SU-DHL-6 (cell line): ENCODE data around the gene RPGRIP1L.

Experiments used
- H2AFZ ChIP-seq: fragments of 200-600 bp; sonication (generic); 2 replicates; pipeline ENCODE4 v1.6.1; 2014; ENCODE audit warnings: low read depth, mild to moderate bottlenecking, moderate library complexity, mixed read lengths, antibody characterized with exemption, low read length; ENCODE audit not compliant: severe bottlenecking
- H3F3A ChIP-seq: fragments of 200-600 bp; shearing (Covaris generic); 2 replicates; pipeline ENCODE4 v1.6.0; 2016; ENCODE audit warnings: antibody characterized with exemption, mild to moderate bottlenecking; ENCODE audit not compliant: insufficient read depth
- H3K27ac ChIP-seq: fragments of 200-600 bp; sonication (generic); 2 replicates; pipeline ENCODE4 v1.5.1; 2016; ENCODE audit warnings: low read depth, mild to moderate bottlenecking, low read length, moderate library complexity, mixed read lengths
- H3K27me3 ChIP-seq: fragments of 200-600 bp; sonication (generic), shearing (Covaris generic); 2 replicates; pipeline ENCODE4 v1.6.0; 2014; ENCODE audit warnings: mild to moderate bottlenecking, low read length
- H3K36me3 ChIP-seq: fragments of 200-600 bp; sonication (generic); 2 replicates; pipeline ENCODE4 v1.6.1; 2014; ENCODE audit warnings: mild to moderate bottlenecking, low read length, mixed read lengths
- H3K4me2 ChIP-seq: fragments of 300-600, 200-600 bp; shearing (Covaris generic), sonication (generic); 2 replicates; pipeline ENCODE4 v1.6.0; 2014; ENCODE audit warnings: low read length, low read depth, mild to moderate bottlenecking; ENCODE audit not compliant: poor library complexity, severe bottlenecking
- H3K4me3 ChIP-seq: fragments of 200-600 bp; sonication (generic); 2 replicates; pipeline ENCODE4 v1.5.1; 2014; ENCODE audit warnings: antibody characterized with exemption, low read length, mild to moderate bottlenecking, mixed read lengths; ENCODE audit not compliant: insufficient read depth, poor library complexity, severe bottlenecking
- H3K79me2 ChIP-seq: fragments of 200-600 bp; sonication (generic); 2 replicates; pipeline ENCODE4 v1.6.1; 2014; ENCODE audit warnings: mild to moderate bottlenecking, low read length, moderate library complexity; ENCODE audit not compliant: insufficient read depth
- H3K9ac ChIP-seq: fragments of 200-600 bp; sonication (generic); 2 replicates; pipeline ENCODE4 v1.7.0; 2014; ENCODE audit warnings: mild to moderate bottlenecking, low read length
- H3K9me2 ChIP-seq: fragments of 200-600 bp; sonication (generic); replicated peaks from 2 replicates; pipeline ENCODE4 v1.6.1; 2014; ENCODE audit warnings: low read length; ENCODE audit not compliant: insufficient read depth
- H3K9me3 ChIP-seq: fragments of 200-600 bp; sonication (generic); 2 replicates; pipeline ENCODE4 v1.6.1; 2014; ENCODE audit warnings: low read length, mixed read lengths; ENCODE audit not compliant: insufficient read depth
- H4K20me1 ChIP-seq: fragments of 200-600 bp; sonication (generic); 2 replicates; pipeline ENCODE4 v1.6.1; 2014; ENCODE audit warnings: low read depth, mild to moderate bottlenecking, antibody characterized with exemption, low read length, moderate library complexity, mixed read lengths
- CTCF ChIP-seq: fragments of 200-600 bp; sonication (generic); IDR thresholded peaks from one replicate; pipeline ENCODE4 v1.5.1; 2017; ENCODE audit warnings: antibody characterized with exemption, mild to moderate bottlenecking, low read length, moderate library complexity; ENCODE audit not compliant: insufficient read depth, poor library complexity, severe bottlenecking
- EZH2phosphoT487 ChIP-seq: fragments of 200-600 bp; sonication (generic), shearing (Covaris generic); conservative IDR thresholded peaks from 2 replicates; pipeline ENCODE4 v1.6.1; 2018; ENCODE audit warnings: mild to moderate bottlenecking, antibody characterized with exemption, low read length, moderate library complexity, mixed read lengths

Gene RPGRIP1L

GRCh38 chr16:53740476-53740875 lies 36.8 kb upstream of the RPGRIP1L start:
- no peak overlapping the region for H3K27ac ChIP-seq
- H2AFZ ChIP-seq = no peak overlapping the region
- TF ChIP-seq CTCF (no peak), EZH2phosphoT487 (no peak)

GRCh38 chr16:53737552-53737951 lies 33.9 kb upstream of the RPGRIP1L start:
- Histone ChIP-seq H3K27ac (no peak overlapping the region), H3K4me3 (no peak overlapping the region), H3K9me3 (no peaks in the 10 kb centered on the region), H3K9me2 (no peaks in the 10 kb centered on the region), H3K79me2 (no peaks in the 10 kb centered on the region; the same call in 1 of the 2 replicates), H2AFZ (no peak overlapping the region), H3K4me2 (no peak overlapping the region), H4K20me1 (peaks cover 4% of the 10 kb centered on the region; the same call in 1 of the 2 replicates), H3K27me3 (no peaks in the 10 kb centered on the region), H3K36me3 (no peaks in the 10 kb centered on the region), H3K9ac (no peak overlapping the region), H3F3A (no peaks in the 10 kb centered on the region)
- no peak for TF ChIP-seq CTCF
- TF ChIP-seq EZH2phosphoT487 = no peak

More at GRCh38 chr16:53740476-53740875, 36.8 kb upstream of the RPGRIP1L start:
- no peaks in the 10 kb centered on the region; the same call in 1 of the 2 replicates for H3K79me2 ChIP-seq
- peaks cover 11% of the 10 kb centered on the region; the same call in 1 of the 2 replicates for H4K20me1 ChIP-seq
- no peaks in the 10 kb centered on the region for H3F3A ChIP-seq
- H3K4me3 ChIP-seq = no peak overlapping the region
- no peaks in the 10 kb centered on the region for H3K27me3 ChIP-seq
- no peaks in the 10 kb centered on the region for H3K9me3 ChIP-seq
- no peaks in the 10 kb centered on the region for H3K9me2 ChIP-seq
- no peaks in the 10 kb centered on the region for H3K36me3 ChIP-seq
- no peak overlapping the region for H3K9ac ChIP-seq
- no peak overlapping the region for H3K4me2 ChIP-seq

GRCh38 chr16:53736297-53736696 lies 32.6 kb upstream of the RPGRIP1L start:
- Histone ChIP-seq H3F3A (no peaks in the 10 kb centered on the region), H2AFZ (no peak overlapping the region), H3K27me3 (no peaks in the 10 kb centered on the region), H3K9me3 (no peaks in the 10 kb centered on the region), H3K27ac (no peak overlapping the region), H3K36me3 (no peaks in the 10 kb centered on the region), H3K9me2 (no peaks in the 10 kb centered on the region), H3K4me3 (no peak overlapping the region), H3K4me2 (no peak overlapping the region), H3K79me2 (no peaks in the 10 kb centered on the region; the same call in 1 of the 2 replicates), H4K20me1 (no peaks in the 10 kb centered on the region), H3K9ac (no peak overlapping the region)
- TF ChIP-seq EZH2phosphoT487 (no peak), CTCF (no peak)

- H3K27me3 ChIP-seq = no peaks in the 10 kb centered on the region
- no peaks in the 10 kb centered on the region for H3K36me3 ChIP-seq
- no peak overlapping the region for H2AFZ ChIP-seq
- no peak overlapping the region for H3K27ac ChIP-seq
- TF ChIP-seq EZH2phosphoT487 = no peak
- no peak for TF ChIP-seq CTCF
- H3K9me3 ChIP-seq = no peaks in the 10 kb centered on the region
- no peak overlapping the region for H3K4me2 ChIP-seq
- H3F3A ChIP-seq = no peaks in the 10 kb centered on the region
- H3K79me2 ChIP-seq = no peaks in the 10 kb centered on the region
- H3K9ac ChIP-seq = no peak overlapping the region
- no peaks in the 10 kb centered on the region for H3K9me2 ChIP-seq
- H4K20me1 ChIP-seq = no peaks in the 10 kb centered on the region
- H3K4me3 ChIP-seq = no peak overlapping the region
Measured at GRCh38 chr16:53734908-53735307, 31.2 kb upstream of the RPGRIP1L start.
